Panc1 (cell line): Measurements from ENCODE around the gene LSM14B.

Experiments used
- POLR2AphosphoS5 ChIP-seq: IDR thresholded peaks from 2 replicates; pipeline ENCODE4 v1.6.1; 2012; ENCODE audit warnings: mild to moderate bottlenecking, low read depth, low read length, moderate library complexity
- SIN3A ChIP-seq: IDR thresholded peaks from 2 replicates; pipeline ENCODE4 v1.6.1; 2012; ENCODE audit warnings: low read depth, mild to moderate bottlenecking, low read length, moderate library complexity, borderline replicate concordance; ENCODE audit not compliant: insufficient read depth
- TCF7L2 ChIP-seq: IDR thresholded peaks from 2 replicates; pipeline ENCODE4 v1.6.1; 2011; ENCODE audit warnings: mild to moderate bottlenecking, low read depth, low read length, inconsistent platforms
- TF ChIP-seq, protein P1 (sequence below): fragments of 450-650 bp; IDR thresholded peaks from 2 replicates; pipeline ENCODE4 v1.5.1; 2017; ENCODE audit warnings: mild to moderate bottlenecking
- TF ChIP-seq, protein P2 (sequence below), 2 experiments: IDR thresholded peaks; 2 replicates each; pipeline ENCODE4 v1.6.1; 2011 to 2012; ENCODE audit warnings: low read depth in 2 of 2, control low read depth in 1 of 2, low read length in 1 of 2, mild to moderate bottlenecking in 1 of 2, moderate library complexity in 1 of 2; ENCODE audit not compliant: insufficient read depth in 1 of 2

DNA sequence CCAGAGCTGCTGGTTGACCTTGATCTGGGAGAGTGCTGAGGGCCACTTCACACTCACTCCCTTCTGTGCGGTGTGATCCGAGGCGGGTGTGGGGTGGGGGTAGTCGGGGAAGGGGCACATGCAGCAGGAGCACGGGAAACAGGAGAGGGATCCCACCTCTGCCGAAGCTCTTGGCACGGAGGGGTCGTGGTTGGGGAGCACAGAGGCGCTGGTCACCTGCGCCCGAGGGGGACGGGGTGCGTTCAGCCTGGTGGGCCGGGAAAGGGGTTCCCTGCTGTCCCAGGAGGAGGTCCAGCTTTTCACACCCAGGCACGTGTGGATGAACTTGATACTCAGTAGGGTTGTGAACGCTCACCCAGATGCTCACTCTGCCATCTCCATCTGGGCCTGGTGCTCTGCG, 38.6 kb downstream of the LSM14B start:
- TF ChIP-seq, protein P1, sequence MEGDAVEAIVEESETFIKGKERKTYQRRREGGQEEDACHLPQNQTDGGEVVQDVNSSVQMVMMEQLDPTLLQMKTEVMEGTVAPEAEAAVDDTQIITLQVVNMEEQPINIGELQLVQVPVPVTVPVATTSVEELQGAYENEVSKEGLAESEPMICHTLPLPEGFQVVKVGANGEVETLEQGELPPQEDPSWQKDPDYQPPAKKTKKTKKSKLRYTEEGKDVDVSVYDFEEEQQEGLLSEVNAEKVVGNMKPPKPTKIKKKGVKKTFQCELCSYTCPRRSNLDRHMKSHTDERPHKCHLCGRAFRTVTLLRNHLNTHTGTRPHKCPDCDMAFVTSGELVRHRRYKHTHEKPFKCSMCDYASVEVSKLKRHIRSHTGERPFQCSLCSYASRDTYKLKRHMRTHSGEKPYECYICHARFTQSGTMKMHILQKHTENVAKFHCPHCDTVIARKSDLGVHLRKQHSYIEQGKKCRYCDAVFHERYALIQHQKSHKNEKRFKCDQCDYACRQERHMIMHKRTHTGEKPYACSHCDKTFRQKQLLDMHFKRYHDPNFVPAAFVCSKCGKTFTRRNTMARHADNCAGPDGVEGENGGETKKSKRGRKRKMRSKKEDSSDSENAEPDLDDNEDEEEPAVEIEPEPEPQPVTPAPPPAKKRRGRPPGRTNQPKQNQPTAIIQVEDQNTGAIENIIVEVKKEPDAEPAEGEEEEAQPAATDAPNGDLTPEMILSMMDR: no peak
- TF ChIP-seq TCF7L2 (no peak), POLR2AphosphoS5 (no peak), SIN3A (no peak)
- TF ChIP-seq, protein P2, sequence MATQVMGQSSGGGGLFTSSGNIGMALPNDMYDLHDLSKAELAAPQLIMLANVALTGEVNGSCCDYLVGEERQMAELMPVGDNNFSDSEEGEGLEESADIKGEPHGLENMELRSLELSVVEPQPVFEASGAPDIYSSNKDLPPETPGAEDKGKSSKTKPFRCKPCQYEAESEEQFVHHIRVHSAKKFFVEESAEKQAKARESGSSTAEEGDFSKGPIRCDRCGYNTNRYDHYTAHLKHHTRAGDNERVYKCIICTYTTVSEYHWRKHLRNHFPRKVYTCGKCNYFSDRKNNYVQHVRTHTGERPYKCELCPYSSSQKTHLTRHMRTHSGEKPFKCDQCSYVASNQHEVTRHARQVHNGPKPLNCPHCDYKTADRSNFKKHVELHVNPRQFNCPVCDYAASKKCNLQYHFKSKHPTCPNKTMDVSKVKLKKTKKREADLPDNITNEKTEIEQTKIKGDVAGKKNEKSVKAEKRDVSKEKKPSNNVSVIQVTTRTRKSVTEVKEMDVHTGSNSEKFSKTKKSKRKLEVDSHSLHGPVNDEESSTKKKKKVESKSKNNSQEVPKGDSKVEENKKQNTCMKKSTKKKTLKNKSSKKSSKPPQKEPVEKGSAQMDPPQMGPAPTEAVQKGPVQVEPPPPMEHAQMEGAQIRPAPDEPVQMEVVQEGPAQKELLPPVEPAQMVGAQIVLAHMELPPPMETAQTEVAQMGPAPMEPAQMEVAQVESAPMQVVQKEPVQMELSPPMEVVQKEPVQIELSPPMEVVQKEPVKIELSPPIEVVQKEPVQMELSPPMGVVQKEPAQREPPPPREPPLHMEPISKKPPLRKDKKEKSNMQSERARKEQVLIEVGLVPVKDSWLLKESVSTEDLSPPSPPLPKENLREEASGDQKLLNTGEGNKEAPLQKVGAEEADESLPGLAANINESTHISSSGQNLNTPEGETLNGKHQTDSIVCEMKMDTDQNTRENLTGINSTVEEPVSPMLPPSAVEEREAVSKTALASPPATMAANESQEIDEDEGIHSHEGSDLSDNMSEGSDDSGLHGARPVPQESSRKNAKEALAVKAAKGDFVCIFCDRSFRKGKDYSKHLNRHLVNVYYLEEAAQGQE (IDR thresholded peaks at IDR 0.05; ENCODE audit: insufficient read depth in 1 of 2, low read depth in 2 of 2, low read length in 1 of 2): no peak
